ACC112 (cell line): ENCODE data around the gene RRP12.

Experiments used
- H2AFZ ChIP-seq: fragments of 200-600 bp; sonication (generic); one replicate; pipeline ENCODE4 v1.6.0; 2017; ENCODE audit warnings: antibody characterized with exemption, low read length; ENCODE audit not compliant: unreplicated experiment
- H3K27ac ChIP-seq: fragments of 200-600 bp; sonication (generic); 2 replicates; pipeline ENCODE4 v1.5.1; 2014; ENCODE audit warnings: low read depth, mild to moderate bottlenecking, antibody characterized with exemption, low read length, moderate library complexity
- H3K27me3 ChIP-seq: fragments of 200-600 bp; sonication (generic); 2 replicates; pipeline ENCODE4 v1.6.1; 2014; ENCODE audit warnings: mild to moderate bottlenecking, antibody characterized with exemption, low read length, moderate library complexity, mixed read lengths; ENCODE audit not compliant: insufficient read depth
- H3K36me3 ChIP-seq: fragments of 200-600 bp; sonication (generic); 2 replicates; pipeline ENCODE4 v1.6.1; 2016; ENCODE audit warnings: mild to moderate bottlenecking, antibody characterized with exemption, low read length, moderate library complexity, mixed read lengths; ENCODE audit not compliant: insufficient read depth
- H3K4me1 ChIP-seq: fragments of 200-600 bp; sonication (generic); one replicate; pipeline ENCODE4 v1.6.1; 2016; ENCODE audit warnings: low read length, mixed read lengths; ENCODE audit not compliant: insufficient read depth, unreplicated experiment, control insufficient read depth
- H3K4me3 ChIP-seq: fragments of 200-600 bp; sonication (generic); 2 replicates; pipeline ENCODE4 v1.5.1; 2014; ENCODE audit warnings: mild to moderate bottlenecking, low read depth, low read length
- H3K79me2 ChIP-seq: fragments of 200-600 bp; sonication (generic); one replicate; pipeline ENCODE4 v1.6.0; 2016; ENCODE audit warnings: low read length; ENCODE audit not compliant: control insufficient read depth, unreplicated experiment, insufficient read depth

RRP12 gene

DNA sequence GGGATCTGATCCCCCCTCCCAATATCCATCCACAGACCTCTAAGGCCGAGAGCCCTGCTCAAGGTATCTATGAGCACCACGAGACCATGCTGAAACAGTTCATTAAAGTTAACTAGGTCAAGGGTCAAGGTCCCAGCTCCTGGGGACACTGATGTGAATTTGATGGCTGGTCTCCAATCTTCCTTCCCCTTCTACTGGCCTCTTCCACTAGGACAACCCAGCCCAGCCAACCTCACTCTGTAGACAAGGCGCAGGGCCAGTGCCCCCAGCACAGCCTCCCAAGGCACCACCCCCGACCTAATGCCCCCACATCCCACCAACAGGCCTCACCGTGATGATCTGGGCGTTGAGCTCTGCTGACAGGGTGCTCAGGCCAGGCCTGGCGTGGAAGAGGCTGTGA is 15.6 kb downstream of the RRP12 start:
- Histone ChIP-seq H3K27me3 (no peaks in the 10 kb centered on the region), H3K79me2 (no peaks in the 10 kb centered on the region), H3K36me3 (peaks cover 6% of the 10 kb centered on the region; the same call in 1 of the 2 replicates), H2AFZ (no peak overlapping the region), H3K4me3 (no peak overlapping the region), H3K4me1 (no peaks in the 10 kb centered on the region), H3K27ac (no peak overlapping the region)

DNA sequence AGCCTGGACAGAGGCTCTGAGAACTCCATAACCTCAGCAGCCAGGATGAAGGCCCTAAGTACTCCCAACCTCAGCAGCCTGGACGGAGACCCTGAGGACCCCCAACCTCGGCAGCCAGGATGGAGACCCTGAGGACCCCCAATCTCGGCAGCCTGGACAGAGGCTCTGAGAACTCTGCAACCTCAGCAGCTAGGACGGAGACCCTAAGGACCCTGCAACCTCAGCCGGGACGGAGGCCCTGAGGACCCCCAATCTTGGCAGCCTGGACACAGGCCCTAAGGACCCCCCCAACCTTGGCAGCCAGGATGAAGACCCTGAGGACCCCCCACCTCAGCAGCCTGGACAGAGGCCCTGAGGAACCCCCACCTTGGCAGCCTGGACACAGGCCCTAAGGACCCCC is 16.5 kb downstream of the RRP12 start:
- Histone ChIP-seq H3K27me3 (no peaks in the 10 kb centered on the region), H3K4me1 (no peaks in the 10 kb centered on the region), H3K79me2 (no peaks in the 10 kb centered on the region), H3K4me3 (no peak overlapping the region), H3K36me3 (peaks cover 6% of the 10 kb centered on the region; the same call in 1 of the 2 replicates), H3K27ac (no peak overlapping the region), H2AFZ (no peak overlapping the region)

DNA sequence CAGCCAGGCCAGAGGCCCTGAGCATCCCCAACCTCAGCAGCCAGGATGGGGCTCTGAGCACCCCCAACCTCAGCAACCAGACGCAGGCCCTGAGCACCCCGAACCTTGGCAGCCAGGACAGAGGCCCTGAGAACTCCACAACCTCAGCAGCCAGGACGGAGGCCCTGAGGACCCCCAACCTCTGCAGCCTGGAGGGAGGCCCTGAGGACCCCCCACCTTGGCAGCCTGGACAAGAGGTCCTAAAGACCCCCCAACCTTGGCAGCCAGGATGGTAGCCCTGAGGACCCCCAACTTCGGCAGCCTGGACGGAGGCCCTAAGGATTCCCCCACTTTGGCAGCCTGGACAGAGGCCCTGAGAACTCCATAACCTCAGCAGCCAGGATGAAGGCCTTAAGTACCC is 17.0 kb downstream of the RRP12 start:
- Histone ChIP-seq H3K4me3 (no peak overlapping the region), H3K4me1 (no peaks in the 10 kb centered on the region), H3K27me3 (no peaks in the 10 kb centered on the region), H2AFZ (no peak overlapping the region), H3K79me2 (no peaks in the 10 kb centered on the region), H3K36me3 (peaks cover 6% of the 10 kb centered on the region; the same call in 1 of the 2 replicates), H3K27ac (no peak overlapping the region)

DNA sequence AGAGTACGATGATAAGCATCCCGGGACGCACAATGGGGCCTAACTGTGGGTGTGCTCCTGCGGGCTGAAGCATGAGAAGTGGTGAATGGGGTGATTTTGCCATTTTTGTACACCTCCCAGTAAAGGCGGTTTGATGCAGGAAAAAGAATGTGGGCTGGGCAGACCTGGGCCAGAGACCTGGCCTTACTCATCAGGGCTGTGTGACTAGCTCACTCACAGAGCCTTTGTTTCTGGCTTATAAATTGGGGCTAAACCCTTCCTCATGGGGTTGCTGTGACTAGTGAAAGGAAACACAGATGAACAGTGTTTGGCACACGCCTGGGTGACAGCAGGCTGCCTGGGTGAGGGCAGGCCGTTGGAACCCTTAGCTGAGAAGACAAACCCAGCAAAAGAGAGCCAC is 18.0 kb downstream of the RRP12 start:
- Histone ChIP-seq H3K27ac (no peak overlapping the region), H3K4me1 (no peaks in the 10 kb centered on the region), H3K79me2 (no peaks in the 10 kb centered on the region), H2AFZ (no peak overlapping the region), H3K36me3 (peaks cover 4% of the 10 kb centered on the region; the same call in 1 of the 2 replicates), H3K4me3 (no peak overlapping the region), H3K27me3 (no peaks in the 10 kb centered on the region)

DNA sequence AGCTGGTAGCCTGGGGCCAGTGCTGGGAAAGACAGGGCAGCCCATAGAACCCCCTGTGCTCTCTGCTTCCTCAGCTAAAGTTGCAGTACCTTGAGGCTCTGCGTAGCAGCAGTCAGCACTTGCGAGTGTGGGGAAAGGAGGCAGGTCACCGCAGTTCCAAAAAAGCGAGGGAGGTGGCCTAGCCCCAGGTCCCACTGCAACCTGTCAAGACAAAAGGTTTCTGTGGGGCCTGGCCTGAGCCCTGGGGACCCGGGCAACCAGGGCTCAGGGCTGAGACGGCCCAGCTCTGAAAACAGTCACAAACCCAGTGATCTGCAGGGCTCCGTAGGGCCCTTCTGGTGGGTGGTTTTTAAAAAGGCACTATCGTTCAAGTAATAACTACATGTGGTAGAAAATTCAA is 19.5 kb downstream of the RRP12 start:
- Histone ChIP-seq H3K27ac (no peak overlapping the region), H3K4me1 (no peaks in the 10 kb centered on the region), H3K36me3 (peaks cover 5% of the 10 kb centered on the region; the same call in 1 of the 2 replicates), H3K79me2 (no peaks in the 10 kb centered on the region), H3K4me3 (no peak overlapping the region), H2AFZ (no peak overlapping the region), H3K27me3 (no peaks in the 10 kb centered on the region)

DNA sequence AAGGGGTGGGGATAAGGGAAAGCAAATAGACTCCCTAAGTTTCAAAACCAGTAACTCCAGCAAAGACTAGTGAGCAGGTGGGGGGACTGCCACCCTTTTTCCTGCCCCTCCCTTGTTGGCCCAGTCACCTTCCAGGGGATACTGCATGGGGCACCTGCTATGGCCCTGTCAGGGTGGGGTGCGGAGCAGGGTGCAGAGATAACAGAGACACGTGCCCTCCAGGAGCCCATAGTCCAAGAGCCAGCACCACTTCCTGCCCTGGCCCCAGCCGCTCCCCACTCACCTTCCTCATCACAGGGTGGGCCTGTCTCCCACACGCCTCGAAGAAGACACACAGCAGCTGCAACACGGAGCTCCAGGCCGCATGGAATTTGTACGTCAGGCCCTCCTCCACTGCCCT is 20.6 kb downstream of the RRP12 start:
- no peak overlapping the region for H3K4me3 ChIP-seq
- no peaks in the 10 kb centered on the region for H3K27me3 ChIP-seq
- H3K36me3 ChIP-seq, result peaks cover 5% of the 10 kb centered on the region; the same call in 1 of the 2 replicates

DNA sequence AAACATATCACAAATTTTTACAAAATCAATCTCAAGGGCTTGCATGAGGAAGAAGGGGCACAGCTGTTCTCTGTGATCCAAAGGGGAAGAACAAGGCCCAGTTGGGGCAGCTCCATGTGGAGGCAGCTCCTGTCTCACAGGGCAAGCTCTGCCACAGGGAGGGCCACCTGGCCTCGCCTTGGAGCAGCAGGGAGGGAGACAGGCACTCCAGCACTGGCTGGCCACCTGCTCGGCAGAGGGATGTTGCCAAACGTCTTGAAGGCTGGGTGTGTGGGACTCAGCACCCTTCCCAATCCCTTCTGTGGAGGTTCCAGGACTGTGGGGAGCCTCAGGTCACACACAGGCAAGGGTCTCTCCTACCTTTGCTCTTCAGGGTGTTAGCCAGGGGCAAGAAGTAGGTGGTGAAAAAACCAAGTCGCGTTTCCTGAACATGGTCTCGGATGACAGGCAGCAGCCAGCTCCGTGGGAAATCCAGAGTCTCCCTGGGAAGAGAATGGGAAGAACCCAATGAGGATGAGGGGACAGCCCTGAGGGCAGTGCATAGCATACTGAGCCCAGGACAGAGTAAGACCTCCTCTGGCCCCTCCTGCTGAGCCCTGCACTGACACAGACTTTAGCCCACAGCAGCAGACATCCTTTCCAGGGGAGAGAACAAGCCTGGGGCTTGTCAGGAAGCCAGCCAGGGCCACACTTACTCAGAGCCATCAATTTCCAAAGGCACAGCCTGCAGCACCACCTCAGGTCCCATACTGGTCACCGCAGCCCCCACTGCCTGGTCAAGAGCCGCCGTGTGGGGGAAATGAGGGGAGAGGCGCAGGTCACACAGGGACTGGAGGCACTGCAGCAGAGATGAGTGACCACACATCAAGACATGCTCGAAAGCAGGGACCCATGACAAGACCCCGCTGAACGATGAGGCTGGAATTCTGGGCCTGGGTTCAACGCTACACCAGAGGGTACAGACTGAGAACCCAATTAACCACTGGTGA is 21.9 kb downstream of the RRP12 start:
- H3K4me1 ChIP-seq, result no peaks in the 10 kb centered on the region
- H3K27me3 ChIP-seq, result no peaks in the 10 kb centered on the region
- H2AFZ ChIP-seq, result no peak overlapping the region
- peaks cover 5% of the 10 kb centered on the region; the same call in 1 of the 2 replicates for H3K36me3 ChIP-seq
- H3K79me2 ChIP-seq, result no peaks in the 10 kb centered on the region
- no peak overlapping the region for H3K27ac ChIP-seq
- H3K4me3 ChIP-seq, result no peak overlapping the region

More for the DNA sequence above, 20.6 kb downstream of the RRP12 start:
- H3K4me1 ChIP-seq, result no peaks in the 10 kb centered on the region
- H3K79me2 ChIP-seq, result no peaks in the 10 kb centered on the region
- H2AFZ ChIP-seq, result no peak overlapping the region
- H3K27ac ChIP-seq, result no peak overlapping the region

DNA sequence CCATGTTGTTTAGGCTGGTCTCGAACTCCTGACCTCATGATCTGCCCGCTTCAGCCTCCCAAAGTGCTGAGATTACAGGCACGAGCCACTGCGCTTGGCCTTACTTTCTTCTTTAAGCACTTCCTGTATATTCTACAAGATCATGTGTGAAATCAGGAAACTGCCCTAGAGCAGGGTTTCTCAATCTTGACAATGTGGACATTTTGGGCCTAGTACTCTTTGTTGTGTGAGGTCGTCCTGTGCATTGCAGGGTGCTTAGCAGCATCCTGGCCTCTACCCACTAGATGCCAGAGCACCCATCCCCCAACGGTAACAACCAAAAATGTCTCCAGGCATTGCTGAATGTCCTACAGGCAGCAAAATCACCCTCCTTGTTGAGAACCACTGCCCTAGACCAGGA is 24.7 kb downstream of the RRP12 start:
- peaks cover 5% of the 10 kb centered on the region; the same call in 1 of the 2 replicates for H3K36me3 ChIP-seq

DNA sequence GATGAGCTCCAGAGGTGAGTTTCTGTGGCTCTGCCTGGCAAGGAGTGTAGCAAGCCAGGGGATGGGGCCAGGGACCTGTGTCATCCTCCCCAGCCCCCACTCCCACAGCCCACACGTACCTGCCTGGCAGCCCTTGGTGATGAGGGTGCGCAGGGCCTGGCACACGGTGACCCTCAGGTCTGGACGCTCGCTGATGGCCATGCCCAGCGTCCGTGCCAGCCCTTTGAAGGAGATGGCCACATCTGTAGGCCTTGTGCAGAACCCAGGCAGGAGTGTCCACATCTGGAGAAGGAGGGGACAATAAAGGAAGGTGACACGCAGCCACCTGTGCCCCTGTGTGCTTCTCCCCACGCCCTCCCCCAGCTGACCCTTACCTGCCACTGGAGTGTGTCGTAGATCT is 27.7 kb downstream of the RRP12 start:
- Histone ChIP-seq H2AFZ (no peak overlapping the region), H3K27ac (no peak overlapping the region), H3K27me3 (no peaks in the 10 kb centered on the region), H3K4me1 (no peaks in the 10 kb centered on the region), H3K36me3 (peaks cover 5% of the 10 kb centered on the region; the same call in 1 of the 2 replicates), H3K4me3 (no peak overlapping the region), H3K79me2 (no peaks in the 10 kb centered on the region)

More for the DNA sequence above, 24.7 kb downstream of the RRP12 start:
- Histone ChIP-seq H3K4me1 (no peaks in the 10 kb centered on the region), H3K79me2 (no peaks in the 10 kb centered on the region), H3K27me3 (no peaks in the 10 kb centered on the region), H3K4me3 (no peak overlapping the region), H3K27ac (no peak overlapping the region), H2AFZ (no peak overlapping the region)

DNA sequence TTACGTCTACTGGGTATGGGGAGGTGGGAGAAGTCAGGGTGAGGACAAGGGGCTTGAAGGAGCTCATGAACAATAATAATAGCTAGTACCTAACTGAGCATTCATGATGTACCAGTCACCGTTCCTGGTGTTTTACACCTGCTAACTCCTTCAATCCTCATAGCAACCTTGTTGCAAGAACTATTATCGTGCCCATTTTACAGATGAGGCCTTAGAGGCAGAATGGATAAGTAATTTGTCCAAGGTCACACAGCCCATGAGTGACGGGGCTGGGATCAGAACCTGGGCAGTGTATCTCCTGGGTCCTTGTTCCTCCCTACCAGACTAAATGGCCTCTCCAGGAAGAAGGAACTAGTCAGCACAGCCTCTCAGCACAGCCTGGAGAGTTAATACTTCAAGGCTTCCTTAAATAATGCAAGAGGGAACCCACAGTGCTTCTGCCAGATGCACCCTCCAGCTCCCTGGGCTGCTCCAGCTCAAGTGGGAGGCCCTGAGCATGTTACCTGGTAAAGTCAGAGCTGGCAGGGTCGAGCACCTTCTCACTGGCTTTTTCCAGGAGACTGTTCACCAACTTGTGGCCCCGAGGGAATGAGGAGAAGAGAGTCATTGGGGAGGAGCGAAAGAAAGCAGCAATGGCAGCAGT is 28.8 kb downstream of the RRP12 start:
- H3K27ac ChIP-seq, result no peak overlapping the region
- H3K4me1 ChIP-seq, result no peaks in the 10 kb centered on the region
- no peaks in the 10 kb centered on the region for H3K79me2 ChIP-seq
- H3K4me3 ChIP-seq, result no peak overlapping the region
- H3K36me3 ChIP-seq, result no peaks in the 10 kb centered on the region; the same call in 1 of the 2 replicates
- no peaks in the 10 kb centered on the region for H3K27me3 ChIP-seq
- H2AFZ ChIP-seq, result no peak overlapping the region
